HepG2 (cell line): Measurements from ENCODE around the gene ALLC. TPM values are rescaled to one million over a fixed set of nuclear protein-coding genes. Genes with fewer than 3 reads are reported as not detected.

Experiments used
- ARHGAP35 ChIP-seq: sonication (generic); formaldehyde crosslinking; IDR thresholded peaks from 2 replicates; pipeline ENCODE4 v1.9.0; 2022; ENCODE audit warnings: mild to moderate bottlenecking, inconsistent platforms, moderate library complexity, missing genetic modification reagents, borderline replicate concordance
- ARID2 ChIP-seq: sonication (generic); formaldehyde crosslinking; IDR thresholded peaks from 2 replicates; pipeline ENCODE4 v1.8.1; 2022; ENCODE audit warnings: mild to moderate bottlenecking, missing genetic modification reagents, borderline replicate concordance
- ATF2 ChIP-seq: sonication (generic); formaldehyde crosslinking; IDR thresholded peaks from 2 replicates; pipeline ENCODE4 v1.4.0; 2020; ENCODE audit warnings: missing genetic modification reagents
- DBP ChIP-seq: sonication (generic); formaldehyde crosslinking; IDR thresholded peaks from 2 replicates; pipeline ENCODE4 v1.4.0; 2020; ENCODE audit warnings: missing genetic modification reagents; ENCODE audit errors: not compliant biosample characterization
- FOXJ3 ChIP-seq: sonication (generic); formaldehyde crosslinking; IDR thresholded peaks from 2 replicates; pipeline ENCODE4 v1.4.0; 2020; ENCODE audit warnings: missing genetic modification reagents, mild to moderate bottlenecking, borderline replicate concordance
- GTF3A ChIP-seq: sonication (generic); formaldehyde crosslinking; conservative IDR thresholded peaks from 2 replicates; pipeline ENCODE4 v1.4.0; 2020; ENCODE audit warnings: mild to moderate bottlenecking, missing genetic modification reagents
- HDAC2 ChIP-seq: sonication (generic); formaldehyde crosslinking; IDR thresholded peaks from 2 replicates; pipeline ENCODE4 v1.4.0; 2020; ENCODE audit warnings: missing genetic modification reagents
- KMT2B ChIP-seq: IDR thresholded peaks from 2 replicates; pipeline ENCODE4 v1.6.1; 2016; ENCODE audit warnings: missing genetic modification reagents, missing compliant biosample characterization
- MAFG ChIP-seq: sonication (generic); formaldehyde crosslinking; IDR thresholded peaks from 2 replicates; pipeline ENCODE4 v1.5.1; 2020; ENCODE audit warnings: mild to moderate bottlenecking, missing genetic modification reagents
- MIXL1 ChIP-seq: IDR thresholded peaks from 2 replicates; pipeline ENCODE4 v1.6.1; 2016
- NFIB ChIP-seq: sonication (generic); formaldehyde crosslinking; IDR thresholded peaks from 2 replicates; pipeline ENCODE4 v1.9.0; 2021; ENCODE audit warnings: missing genetic modification reagents, mild to moderate bottlenecking, borderline replicate concordance
- PHF21A ChIP-seq: sonication (generic); formaldehyde crosslinking; IDR thresholded peaks from 2 replicates; pipeline ENCODE4 v1.5.0; 2020; ENCODE audit warnings: mild to moderate bottlenecking, missing genetic modification reagents
- REPIN1 ChIP-seq: sonication (generic); formaldehyde crosslinking; IDR thresholded peaks from 2 replicates; pipeline ENCODE4 v1.8.0; 2022; ENCODE audit warnings: missing genetic modification reagents, low read depth, mild to moderate bottlenecking, borderline replicate concordance
- SIN3A ChIP-seq: IDR thresholded peaks from 2 replicates; pipeline ENCODE4 v1.6.1; 2011; ENCODE audit warnings: low read depth, mild to moderate bottlenecking, control low read depth, low read length, borderline replicate concordance
- SMAD9 ChIP-seq: sonication (generic); formaldehyde crosslinking; IDR thresholded peaks from 2 replicates; pipeline ENCODE4 v1.5.1; 2020; ENCODE audit warnings: mild to moderate bottlenecking, missing genetic modification reagents
- SRSF4 ChIP-seq: fragments of 200-400 bp; formaldehyde crosslinking; IDR thresholded peaks from one replicate; pipeline ENCODE4 v1.6.1; 2018; ENCODE audit warnings: mild to moderate bottlenecking, low read depth, low read length, moderate library complexity; ENCODE audit not compliant: poor library complexity, severe bottlenecking
- TEAD2 ChIP-seq: sonication (generic); formaldehyde crosslinking; IDR thresholded peaks from 2 replicates; pipeline ENCODE4 v1.9.0; 2021; ENCODE audit warnings: missing genetic modification reagents
- TEF ChIP-seq: sonication (generic); formaldehyde crosslinking; IDR thresholded peaks from 2 replicates; pipeline ENCODE4 v1.5.0; 2020; ENCODE audit warnings: missing genetic modification reagents
- ZEB1 ChIP-seq: IDR thresholded peaks from 2 replicates; pipeline ENCODE4 v1.6.1; 2012; ENCODE audit warnings: mild to moderate bottlenecking, low read depth, inconsistent platforms; ENCODE audit not compliant: insufficient replicate concordance
- ZNF292 ChIP-seq: sonication (generic); formaldehyde crosslinking; IDR thresholded peaks from 2 replicates; pipeline ENCODE4 v1.8.1; 2022; ENCODE audit warnings: mild to moderate bottlenecking, low read depth, missing genetic modification reagents, borderline replicate concordance
- ZNF460 ChIP-seq: sonication (generic); formaldehyde crosslinking; IDR thresholded peaks from 2 replicates; pipeline ENCODE4 v1.5.1; 2020; ENCODE audit warnings: missing genetic modification reagents, mild to moderate bottlenecking, borderline replicate concordance
- ZNF468 ChIP-seq: sonication (generic); formaldehyde crosslinking; IDR thresholded peaks from 2 replicates; pipeline ENCODE4 v1.8.0; 2022; ENCODE audit warnings: mild to moderate bottlenecking, moderate library complexity, missing genetic modification reagents
- ZNF572 ChIP-seq: sonication (generic); formaldehyde crosslinking; IDR thresholded peaks from 2 replicates; pipeline ENCODE4 v1.5.1; 2020; ENCODE audit warnings: mild to moderate bottlenecking, missing genetic modification reagents
- ZNF629 ChIP-seq: sonication (generic); formaldehyde crosslinking; conservative IDR thresholded peaks from 2 replicates; pipeline ENCODE4 v1.5.0; 2020; ENCODE audit warnings: missing genetic modification reagents
- ZNF879 ChIP-seq: sonication (generic); formaldehyde crosslinking; IDR thresholded peaks from 2 replicates; pipeline ENCODE4 v1.8.1; 2023; ENCODE audit warnings: missing genetic modification reagents
- ZSCAN5A ChIP-seq: sonication (generic); formaldehyde crosslinking; IDR thresholded peaks from 2 replicates; pipeline ENCODE4 v1.8.0; 2022; ENCODE audit warnings: mild to moderate bottlenecking, missing genetic modification reagents, borderline replicate concordance
- polyA plus RNA-seq, 8 experiments: library from polyadenylated mRNA; depleted of rRNA in 3 of 8; stranded (reverse) in 7 of 8; unstranded in 1 of 8; fragments of >200 nt; fragmentation: Illumina TruSeq in 4 of 8; extraction: Trizol in 4 of 8; gene quantifications; 2 replicates each; pipeline versions ENCODE4 v1.2.1 to v1.2.3, GENCODE V29; 2011 to 2016; ENCODE audit warnings: low read depth in 4 of 8, missing spikeins in 1 of 8, mixed read lengths in 1 of 8; ENCODE audit not compliant: insufficient read depth in 1 of 8
- total RNA-seq, 5 experiments: library from RNA; depleted of rRNA; stranded (reverse); fragments of >200 nt; fragmentation: Illumina TruSeq; extraction: Trizol; gene quantifications; 2 replicates each; pipeline ENCODE4 v1.2.3, GENCODE V29; 2016; ENCODE audit warnings: low read depth in 1 of 5

Gene ALLC
- total and polyA plus RNA-seq, 2 of the 13 experiments (the other 11 are each of a cell fraction or from before 2014, with no cell fraction given) = 0.08 to 0.11 TPM

GRCh38 chr2:3659447-3660432, 1.7 kb downstream of the ALLC start (continued):
- no peak for TF ChIP-seq MIXL1 (CRISPR knock-in tag)
- TF ChIP-seq ATF2 (CRISPR knock-in tag) = 0 out of 2 replicates have a peak, but pooled peaks have one; percentile 29
- TF ChIP-seq ZNF629 = 0 out of 2 replicates have a peak, but pooled peaks have one; percentile 7
- peak; percentile 70 for TF ChIP-seq HDAC2 (CRISPR knock-in tag)
- no peak for TF ChIP-seq ZNF460 (CRISPR knock-in tag)
- no peak for TF ChIP-seq ZNF468
- no peak for TF ChIP-seq ARHGAP35 (CRISPR knock-in tag)
- no peak for TF ChIP-seq ZNF879
- no peak for TF ChIP-seq SIN3A
- peak; percentile 82; the same call in 1 of the 2 replicates for TF ChIP-seq ZNF292 (CRISPR knock-in tag)
- no peak for TF ChIP-seq SRSF4
- no peak for TF ChIP-seq ZNF572 (CRISPR knock-in tag)
- no peak for TF ChIP-seq FOXJ3 (CRISPR knock-in tag)
- TF ChIP-seq ARID2 (CRISPR knock-in tag) = 0 out of 2 replicates have a peak, but pooled peaks have one; percentile 74
- TF ChIP-seq SMAD9 = no peak
- no peak; the same call in 1 of the 2 replicates for TF ChIP-seq PHF21A
- TF ChIP-seq TEAD2 (CRISPR knock-in tag) = no peak
- peak; percentile 41; the same call in 1 of the 2 replicates for TF ChIP-seq REPIN1 (CRISPR knock-in tag)
- no peak for TF ChIP-seq KMT2B
- no peak for TF ChIP-seq NFIB
- TF ChIP-seq TEF (CRISPR knock-in tag) = no peak
- TF ChIP-seq MAFG (CRISPR knock-in tag) = no peak
- no peak for TF ChIP-seq GTF3A (CRISPR knock-in tag)
- no peak for TF ChIP-seq DBP (CRISPR knock-in tag)
- TF ChIP-seq ZEB1 = peak; percentile 23
- TF ChIP-seq ZSCAN5A = no peak
